Muscle of arm (tissue), 14 donors: ENCODE data around the gene STK35. TPM values are rescaled to one million over a fixed set of nuclear protein-coding genes. Genes with fewer than 3 reads are reported as not detected.

Source experiments
- DNase-seq: peaks from one replicate; pipeline ENCODE4 v3.0.0-alpha.2; 2013
- long read RNA-seq, 11 donors: transcript quantifications; one replicate each; lab custom pipeline, GENCODE V29; 2026
- polyA plus RNA-seq, 12 donors: library from polyadenylated mRNA; unstranded; fragments of 120-200 nt; gene quantifications; one replicate each; pipeline ENCODE4 v1.2.1, GENCODE V29; 2013; ENCODE audit not compliant: insufficient read length in 12 of 12

STK35 gene
- 10 to 100 TPM in 3 of 12 donors, 1 to 10 TPM in 8, not detected in 1; 6.9 to 14.3 (median 8.4) TPM for polyA plus RNA-seq
- long read RNA-seq, donor 1, partial matches to known transcripts: 8 of 8 reads
- long read RNA-seq, donor 1, other reads (novel, unspliced or antisense): 0 of 8 reads
- long read RNA-seq, donor 2: 0 reads
- long read RNA-seq, donor 3: 0 reads
- long read RNA-seq, donor 4: 0 reads
- long read RNA-seq, donor 5: 0 reads
- long read RNA-seq, donor 6: 0 reads
- long read RNA-seq, donor 7: 0 reads
- long read RNA-seq, donor 8: 0 reads
- long read RNA-seq, donor 9: 0 reads
- long read RNA-seq, donor 10: 0 reads
- long read RNA-seq, donor 11: 0 reads

DNA sequence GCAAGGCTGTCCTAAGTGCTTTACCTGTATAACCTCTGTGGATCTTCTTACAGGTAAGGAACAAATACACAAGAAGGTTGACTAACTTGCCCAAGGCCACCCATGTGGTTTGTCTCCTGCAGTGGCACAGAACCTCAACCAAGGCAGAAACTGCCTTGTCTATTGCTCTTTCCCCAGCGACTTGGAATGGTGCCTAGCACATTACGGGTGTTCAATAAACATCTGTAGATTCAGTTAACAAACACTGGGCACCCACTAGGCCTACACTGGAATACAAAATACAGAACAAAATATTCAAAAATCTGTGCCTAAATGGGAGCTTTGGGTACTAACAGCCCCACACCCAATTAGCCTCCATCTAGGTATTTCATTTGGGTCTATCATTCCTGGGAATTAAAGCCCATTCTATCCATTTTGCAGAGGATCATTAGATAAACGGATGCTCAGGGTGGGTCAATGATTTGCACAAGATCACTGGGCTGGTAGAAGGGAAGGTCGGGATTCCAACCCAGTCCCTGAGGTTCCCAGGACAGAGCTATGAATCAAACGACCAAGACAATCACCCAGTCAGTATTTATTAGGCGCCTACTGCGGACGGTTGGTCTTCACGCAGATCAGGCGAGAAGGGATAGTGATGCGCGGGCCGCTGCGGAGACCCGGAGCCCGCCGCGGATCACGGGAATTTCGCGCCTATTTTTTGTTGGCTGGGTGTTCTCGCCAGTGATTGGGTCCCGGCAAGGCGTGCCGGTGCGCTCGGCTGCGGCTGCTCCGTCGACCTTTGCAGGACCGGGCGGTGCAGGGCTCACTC lies at the start of gene STK35:
TSS of gene STK35 (plus strand) at position 771 of the 808 bp plus-strand sequence. CDS start 55 bp downstream, outside the sequence.
- DNase-seq: no peak

DNA sequence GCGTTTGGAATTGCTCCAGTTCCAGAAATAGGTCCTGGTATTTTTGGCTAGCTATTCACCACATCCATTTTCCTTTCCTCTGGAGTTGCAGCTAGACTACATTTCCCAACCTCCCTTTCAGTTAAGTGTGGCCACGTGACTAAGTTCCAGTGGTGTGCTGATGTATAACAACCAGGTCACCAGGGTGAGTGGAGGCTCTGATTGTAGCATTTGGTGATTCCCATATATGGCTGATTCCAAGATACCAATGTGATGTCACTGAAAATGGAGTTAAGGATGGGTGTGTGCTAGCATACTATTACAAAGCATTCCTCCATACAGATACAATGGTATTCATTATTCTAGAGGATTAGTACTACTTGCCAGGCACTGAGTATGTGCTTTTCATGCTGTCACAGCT lies 49.7 kb upstream of the STK35 start:
- no peak for DNase-seq

DNA sequence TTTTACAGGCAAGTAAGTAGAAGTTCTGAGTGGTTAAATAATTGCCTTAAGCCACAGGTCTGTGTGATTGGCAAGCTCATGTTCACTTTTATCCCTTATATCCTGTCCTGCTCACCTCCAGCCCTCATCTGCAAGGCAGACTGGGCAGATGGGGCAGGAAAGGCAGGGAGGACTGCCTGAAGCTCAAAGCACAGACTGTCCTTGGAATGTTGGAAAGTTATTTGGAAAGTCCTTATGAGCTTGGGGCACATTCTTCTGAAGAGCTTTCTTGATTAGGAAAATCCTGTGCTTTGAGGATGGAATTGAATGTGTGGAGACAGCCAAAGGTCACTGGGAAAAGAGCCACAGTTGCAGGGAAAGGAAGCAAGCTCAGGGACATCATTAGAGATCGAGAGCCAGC lies 48.9 kb upstream of the STK35 start:
- no peak for DNase-seq

DNA sequence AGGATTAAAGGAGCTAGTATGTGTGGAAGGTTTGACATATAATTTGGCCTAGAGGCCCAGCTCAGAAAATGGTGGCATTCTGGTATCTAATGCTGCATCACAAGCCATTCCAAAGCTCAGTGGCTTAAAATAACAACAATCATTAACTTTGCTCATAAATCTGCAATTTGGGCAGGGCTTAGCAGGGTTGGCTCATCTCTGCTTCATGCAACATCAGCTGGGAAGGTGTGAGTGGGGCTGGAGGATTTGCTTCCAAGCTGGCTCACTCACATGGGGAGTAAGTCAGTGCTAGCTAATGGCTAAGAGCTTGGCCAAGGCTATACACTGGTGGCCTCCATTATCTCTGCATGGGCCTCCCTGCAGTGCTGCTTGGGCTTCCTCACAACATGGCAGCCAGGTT lies 48.0 kb upstream of the STK35 start:
- DNase-seq: no peak

DNA sequence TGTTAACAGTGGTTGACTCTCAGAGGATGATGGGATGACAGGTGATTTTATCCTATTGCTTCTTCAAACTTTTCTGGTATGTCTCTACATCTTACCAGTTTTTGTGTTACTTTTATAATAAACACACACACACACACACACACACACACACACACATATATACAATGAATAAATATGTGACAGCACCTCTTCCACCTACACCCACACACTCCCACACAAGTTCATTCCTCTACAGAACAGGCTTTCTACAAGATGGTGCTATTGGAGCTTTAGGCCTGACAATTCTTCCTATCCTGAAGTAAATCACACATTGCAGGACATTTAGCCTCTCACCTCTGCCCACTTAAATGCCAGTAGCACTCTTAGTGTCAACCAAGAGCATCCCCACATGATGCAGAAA lies 46.7 kb upstream of the STK35 start:
- no peak for DNase-seq

DNA sequence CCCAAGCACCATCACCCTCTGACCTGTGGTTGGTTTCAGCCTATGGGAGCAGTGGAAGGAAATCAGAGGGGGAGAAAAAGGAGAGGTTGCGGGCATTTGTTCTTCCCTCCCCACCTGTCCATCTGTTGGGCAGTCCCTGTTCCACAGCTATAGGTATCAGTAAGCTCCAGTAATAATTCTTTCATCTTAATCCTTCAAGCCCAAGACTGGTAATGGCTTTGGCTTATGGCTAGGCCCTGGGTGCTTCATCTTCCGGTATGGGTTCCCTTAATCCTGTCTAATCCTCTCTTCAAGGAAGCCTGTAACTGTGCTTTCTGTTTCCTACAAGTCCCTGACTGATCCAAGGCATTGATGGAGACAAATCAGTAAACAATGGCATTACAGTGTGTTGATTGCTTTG lies 42.2 kb upstream of the STK35 start:
- no peak for DNase-seq

DNA sequence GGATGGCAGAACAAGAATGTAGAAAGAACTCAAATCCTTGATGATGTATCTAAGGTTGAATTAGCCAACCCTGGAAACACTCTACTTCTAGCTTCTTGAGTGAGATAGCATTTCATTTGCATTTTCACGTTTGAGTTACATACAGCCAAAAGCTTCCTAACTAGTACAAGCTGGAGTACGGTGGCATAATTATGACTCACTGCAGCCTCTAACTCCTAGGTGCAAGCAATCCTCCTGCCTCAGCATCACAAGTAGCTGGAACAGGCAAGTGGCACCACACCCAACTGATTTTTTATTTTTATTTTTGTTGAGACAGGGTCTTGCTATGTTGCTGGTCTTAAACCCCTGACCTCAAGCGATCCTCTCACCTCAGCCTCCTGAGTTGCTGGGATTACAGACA lies 36.5 kb upstream of the STK35 start:
- no peak for DNase-seq

DNA sequence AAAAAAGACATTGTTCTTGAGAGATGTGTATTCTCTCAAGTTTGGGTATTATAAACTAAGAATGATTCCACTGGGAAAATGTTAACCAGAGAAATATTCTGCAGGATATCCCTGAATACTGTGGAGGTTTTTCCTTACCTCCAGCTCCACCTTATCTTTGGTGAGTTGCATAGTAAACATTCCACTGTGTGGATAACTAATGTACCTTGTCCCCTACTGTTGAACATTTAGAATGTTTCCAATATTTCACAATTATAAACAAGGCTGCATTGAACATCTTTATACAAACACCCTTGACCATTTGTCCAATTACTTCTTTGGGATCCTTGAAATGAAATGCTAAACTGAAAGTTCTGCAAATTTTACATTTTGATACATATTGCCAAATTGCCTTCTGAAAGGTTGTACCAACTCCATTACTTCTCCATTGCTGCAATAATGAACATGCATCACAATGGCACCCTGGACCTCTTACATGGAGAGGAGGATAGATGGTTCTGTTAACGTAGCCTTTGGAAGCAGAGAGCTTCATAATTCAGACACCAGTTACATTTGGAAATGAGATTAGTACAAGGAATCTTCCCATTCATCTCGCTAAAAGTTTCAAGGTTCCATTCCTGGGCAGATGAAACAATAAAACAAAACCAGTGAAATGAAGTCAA lies 35.0 kb upstream of the STK35 start:
- DNase-seq: no peak

DNA sequence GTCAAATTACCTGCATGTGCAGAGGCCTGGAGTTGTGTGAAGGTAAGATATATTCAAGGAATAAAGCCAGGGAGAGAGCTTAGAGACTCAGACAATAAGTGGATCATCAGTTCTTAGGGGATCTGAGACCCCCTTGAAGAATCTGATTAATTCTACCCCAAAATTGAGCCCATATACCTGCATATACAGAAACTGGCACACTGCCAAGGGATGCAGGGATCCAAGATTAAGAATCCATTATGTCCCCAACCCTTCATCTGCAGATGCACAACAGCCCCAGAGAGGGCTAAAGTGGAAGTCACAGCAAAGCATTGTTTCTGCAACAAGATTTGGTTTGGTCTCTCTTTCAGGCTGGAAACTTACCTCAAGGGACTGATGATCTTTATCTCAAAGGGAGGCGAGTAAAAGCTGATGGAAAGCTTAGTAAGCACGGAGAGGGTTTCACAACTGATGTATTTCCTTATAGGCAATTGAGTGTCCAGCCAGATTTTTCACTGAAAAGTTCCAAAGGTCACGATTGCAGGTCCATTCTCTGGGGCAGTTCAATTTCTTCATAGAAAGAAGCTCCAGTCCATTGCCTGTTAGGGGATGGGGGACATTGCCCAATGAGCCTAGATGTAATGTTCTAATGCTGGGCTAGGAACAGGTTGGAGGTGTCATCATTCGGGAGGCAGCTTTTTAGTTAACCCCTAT lies 20.9 kb upstream of the STK35 start:
- DNase-seq: no peak

DNA sequence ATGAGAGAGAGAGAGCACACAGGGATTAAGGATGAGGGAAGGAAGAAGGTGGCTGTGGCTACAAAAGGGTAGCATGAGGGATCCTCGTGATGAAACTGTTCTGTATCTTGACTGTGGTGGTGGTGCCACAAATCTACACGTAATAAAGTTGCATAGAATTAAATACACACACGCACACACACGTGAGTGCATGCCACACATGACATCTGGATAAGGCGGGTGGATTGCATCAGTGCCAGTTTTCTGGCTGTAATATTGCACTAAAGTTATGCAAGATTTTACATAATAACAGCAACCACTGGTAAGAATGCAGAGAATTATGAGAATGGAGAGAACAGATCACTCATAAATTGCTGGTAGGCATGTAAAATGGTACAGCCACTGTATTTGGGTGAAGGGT lies 16.9 kb upstream of the STK35 start:
- no peak for DNase-seq

DNA sequence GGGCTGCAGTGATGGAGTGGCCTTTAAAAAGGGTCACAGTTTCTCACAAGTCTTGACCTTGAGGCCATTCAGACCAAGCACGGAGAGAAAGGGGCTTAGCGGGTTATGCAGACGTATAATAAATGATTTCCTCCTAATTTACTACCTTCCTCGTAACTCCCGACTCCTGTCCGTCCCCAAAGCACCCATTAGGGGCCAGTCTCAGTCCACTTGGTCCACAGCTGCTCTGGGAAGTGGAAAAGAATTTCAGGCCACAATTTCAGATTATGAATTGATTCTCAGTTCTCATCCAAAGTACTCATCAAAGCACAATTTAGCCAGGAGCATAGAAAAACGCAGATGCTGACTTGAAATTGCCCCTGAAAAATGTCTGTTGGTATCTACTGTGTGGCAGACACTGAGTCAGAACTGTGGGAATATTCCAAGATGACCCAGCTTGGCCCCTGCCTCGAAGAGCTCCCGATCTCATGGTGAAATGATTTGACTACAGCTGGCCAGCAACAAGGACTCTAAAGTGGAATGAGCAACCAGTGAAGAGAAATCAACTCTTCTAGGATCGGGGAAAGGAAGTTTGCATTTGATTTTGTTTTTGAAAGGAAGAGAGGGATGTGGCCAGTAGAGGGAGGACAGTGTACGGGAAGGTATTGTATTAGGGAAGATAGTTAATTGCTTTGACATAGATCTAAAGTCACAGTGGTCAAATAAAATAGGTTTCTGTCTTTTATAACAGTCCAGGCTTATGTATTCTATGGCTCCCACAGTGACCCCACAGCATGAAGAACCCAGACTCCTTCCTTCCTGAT lies 15.2 kb upstream of the STK35 start:
- DNase-seq: peak; percentile 4

DNA sequence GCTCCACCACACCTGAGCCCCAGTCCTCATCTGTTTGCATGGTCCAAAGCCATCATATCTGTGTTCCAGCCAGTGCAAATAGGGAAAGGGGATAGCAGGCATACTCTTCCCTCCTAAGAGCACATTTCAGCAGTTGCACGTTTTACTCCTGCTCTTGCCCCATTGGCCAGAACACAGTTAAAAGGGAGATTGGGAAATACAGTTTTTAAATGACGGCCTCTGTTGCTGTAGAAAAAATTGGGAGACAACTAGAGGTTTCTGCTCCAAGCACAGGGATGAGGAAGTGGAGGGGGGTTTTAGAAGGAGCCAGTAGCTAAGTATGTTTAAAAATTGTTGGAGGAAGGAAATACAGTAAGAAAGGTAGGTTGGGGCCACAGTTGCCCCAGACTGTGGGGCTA lies 14.6 kb upstream of the STK35 start:
- DNase-seq: no peak

DNA sequence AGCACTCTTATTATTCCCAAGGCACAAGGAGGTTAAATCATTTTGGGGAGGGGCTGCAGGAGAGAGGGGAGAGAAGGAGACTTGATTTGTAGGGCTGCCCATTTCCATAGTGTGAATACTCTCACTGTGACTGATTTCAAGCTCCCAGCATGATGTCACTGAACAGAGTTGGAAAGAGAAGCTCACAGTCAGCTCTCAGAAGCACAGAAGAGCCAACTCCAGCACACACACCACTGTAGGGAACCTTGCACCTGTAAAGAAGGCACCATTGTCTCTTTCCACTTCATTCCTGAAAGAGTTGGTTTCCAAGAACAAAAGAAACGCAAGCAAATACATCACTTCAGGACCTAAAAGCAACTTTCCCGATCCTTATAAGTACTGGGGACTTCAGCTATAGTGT lies 12.7 kb upstream of the STK35 start:
- DNase-seq: no peak

DNA sequence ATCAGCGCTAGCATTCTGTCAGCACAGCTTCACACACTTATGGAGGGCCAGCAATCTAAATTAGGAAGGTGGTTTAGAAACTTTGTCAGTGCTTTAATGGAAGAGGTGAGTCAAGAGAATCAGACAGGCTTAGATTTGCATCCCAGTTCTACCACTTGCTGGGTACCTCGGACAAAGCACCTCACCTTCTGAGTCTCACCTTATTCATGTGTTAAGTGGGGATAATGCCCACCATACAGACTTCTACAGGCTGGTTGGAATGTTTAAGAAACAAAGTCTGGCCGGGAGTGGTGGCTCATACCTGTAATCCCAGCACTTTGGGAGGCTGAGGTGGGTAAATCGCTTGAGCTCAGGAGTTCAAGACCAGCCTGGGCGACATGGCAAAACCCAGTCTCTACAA lies 12.2 kb upstream of the STK35 start:
- DNase-seq: no peak

DNA sequence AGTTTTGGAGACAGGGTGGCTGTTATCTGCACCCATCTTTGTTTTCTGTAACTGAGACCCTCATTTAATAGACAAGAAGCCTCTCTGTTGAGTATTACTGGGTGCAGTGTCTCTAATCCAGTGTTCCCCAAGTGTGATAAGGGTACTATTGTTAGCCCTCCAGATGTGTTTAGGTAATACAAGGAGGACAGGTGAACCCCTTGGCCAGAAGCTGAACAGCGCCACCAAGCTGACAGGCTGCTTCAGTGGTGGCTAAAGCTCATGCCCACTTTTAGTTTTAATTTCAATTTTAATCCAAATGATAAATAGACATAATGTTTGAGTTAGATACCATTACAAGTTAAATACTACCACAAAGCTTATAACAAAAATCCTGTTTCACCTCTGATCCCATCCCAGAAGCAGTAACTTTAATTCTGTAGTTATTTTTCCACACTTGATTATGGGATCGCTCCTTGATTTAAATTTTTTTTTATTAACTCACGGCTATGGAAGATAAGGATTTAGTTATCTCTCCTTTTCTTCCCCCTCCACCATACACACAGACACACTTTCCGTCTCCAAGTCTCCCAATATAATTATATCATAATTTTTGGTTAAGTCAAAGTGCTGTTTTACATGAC lies 8.4 kb upstream of the STK35 start:
- DNase-seq: no peak

DNA sequence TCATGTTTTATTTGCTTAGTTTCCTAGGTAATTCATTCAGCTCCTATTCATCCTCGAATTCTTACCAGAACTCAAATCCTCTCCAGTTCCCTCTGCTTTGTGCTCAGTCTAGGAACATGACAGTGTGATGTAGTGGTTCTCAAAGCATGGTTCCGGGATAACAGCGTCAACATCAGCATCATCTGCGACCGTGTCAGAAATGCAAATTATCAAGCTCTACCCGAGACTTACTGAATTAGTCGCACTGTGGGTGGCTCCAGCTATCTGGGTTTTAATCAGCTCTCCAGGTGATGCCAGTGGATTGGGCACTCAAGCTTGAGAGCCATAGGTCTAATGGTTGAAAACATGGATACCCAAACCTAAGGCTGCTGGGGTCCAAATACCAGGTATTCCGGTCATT lies 7.7 kb upstream of the STK35 start:
- DNase-seq: no peak

DNA sequence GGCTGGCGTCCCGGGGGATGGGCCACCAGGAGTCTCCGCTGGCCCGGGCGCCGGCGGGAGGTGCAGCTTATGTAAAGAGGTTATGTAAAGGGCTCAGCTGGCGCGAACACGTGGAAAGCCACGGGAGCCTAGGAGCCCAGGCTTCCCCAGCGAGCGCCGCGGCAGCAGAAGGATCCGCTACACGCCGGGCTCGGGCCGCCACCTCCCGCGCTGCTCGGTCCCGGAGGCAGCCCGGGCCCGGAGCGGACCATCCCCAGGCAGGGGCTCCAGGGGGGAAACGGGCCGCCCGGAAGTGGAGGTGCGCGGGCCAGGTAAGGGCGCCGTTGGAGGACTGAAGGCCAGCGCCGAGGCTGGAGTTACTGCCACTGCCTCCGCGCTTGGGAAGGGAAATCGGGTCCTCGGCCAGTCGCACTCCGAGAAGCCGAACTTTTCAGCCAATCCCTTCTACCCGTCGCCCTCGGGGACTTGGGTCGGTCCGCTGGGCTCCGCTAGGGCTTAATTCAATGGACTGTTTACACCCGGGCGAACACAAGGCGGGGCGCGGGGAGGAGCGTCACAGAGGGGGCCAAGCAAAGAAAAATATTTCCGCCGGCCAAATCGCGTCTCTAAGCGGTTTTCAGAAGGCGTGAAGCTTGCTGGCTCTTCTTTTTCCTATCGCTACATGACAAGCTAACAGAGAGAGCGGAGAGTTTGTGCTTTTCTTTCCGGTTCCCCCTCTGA lies 398 bp downstream of the STK35 start:
- peak; percentile 94 for DNase-seq

DNA sequence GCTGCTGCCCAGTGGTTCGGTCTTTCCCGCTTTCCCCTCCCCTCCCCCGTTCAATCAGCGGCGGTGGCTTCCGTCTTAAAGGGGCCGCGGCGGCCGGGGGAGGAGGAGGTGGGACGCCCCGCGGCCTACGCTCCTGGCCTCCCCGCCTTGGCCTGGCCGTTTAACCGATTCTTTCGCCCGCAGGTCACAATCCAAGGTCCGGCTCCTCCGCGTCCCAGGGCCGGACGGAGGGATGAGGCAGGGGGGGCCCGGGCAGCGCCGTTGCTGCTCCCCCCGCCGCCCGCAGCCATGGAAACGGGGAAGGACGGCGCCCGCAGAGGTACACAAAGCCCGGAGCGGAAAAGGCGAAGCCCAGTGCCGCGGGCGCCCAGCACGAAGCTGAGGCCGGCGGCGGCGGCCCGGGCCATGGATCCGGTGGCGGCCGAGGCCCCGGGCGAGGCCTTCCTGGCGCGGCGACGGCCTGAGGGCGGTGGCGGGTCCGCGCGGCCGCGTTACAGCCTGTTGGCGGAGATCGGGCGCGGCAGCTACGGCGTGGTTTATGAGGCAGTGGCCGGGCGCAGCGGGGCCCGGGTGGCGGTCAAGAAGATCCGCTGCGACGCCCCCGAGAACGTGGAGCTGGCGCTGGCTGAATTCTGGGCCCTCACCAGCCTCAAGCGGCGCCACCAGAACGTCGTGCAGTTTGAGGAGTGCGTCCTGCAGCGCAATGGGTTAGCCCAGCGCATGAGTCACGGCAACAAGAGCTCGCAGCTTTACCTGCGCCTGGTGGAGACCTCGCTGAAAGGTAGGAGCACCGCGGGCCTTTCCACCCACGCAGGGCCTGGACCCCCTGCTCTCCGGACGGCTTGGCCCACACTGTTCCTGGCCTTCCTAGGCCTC lies 1.2 kb downstream of the STK35 start:
- peak; percentile 30 for DNase-seq
